ENCODE measurements around the gene MYB.
A peak's percentile ranks its signal among the peaks of the same experiment; 100 is the strongest.
"Not testable (repeated sequence)": the region's sequence is repeated elsewhere in the genome, so short reads cannot be mapped to it uniquely, and the experiment has no call there.

Gene MYB

GRCh38 chr6:135180542-135181332 lies at the start of gene MYB:
Gene MYB, plus strand, starts transcription at chr6:135181308. Its CDS starts 206 bp downstream, at chr6:135181514.
- TF ChIP-seq ZFX (IDR thresholded peaks at IDR 0.05): no peak
- TF ChIP-seq CTCF (conservative IDR thresholded peaks at IDR 0.05): peak; percentile 8; the same call in 1 of the 2 replicates
- H3K27ac ChIP-seq: peak within 1 kb of the TSS; percentile 80

DNA sequence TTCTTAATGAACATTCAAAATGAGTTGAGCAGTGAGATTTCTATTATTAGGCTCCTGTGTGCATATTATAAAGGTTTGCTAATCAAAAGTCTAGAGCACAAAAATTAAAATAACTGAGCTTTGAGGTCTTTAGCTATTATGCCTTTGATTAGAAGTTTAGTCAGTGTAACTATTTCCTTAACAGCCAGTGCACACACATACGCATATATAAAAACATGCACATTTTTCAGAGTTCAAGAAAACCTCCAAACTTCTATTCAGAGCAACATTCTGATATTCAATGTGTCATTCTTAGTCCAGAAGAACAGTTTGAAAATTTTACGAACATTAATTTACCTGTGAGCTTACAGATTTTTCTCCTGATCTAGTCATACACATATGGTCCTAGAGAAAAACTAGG lies 48.3 kb upstream of the MYB start:
- no peak overlapping the region for H3K27ac ChIP-seq
- no peak for TF ChIP-seq ZFX (IDR thresholded peaks at IDR 0.05)
- TF ChIP-seq CTCF (conservative IDR thresholded peaks at IDR 0.05): no peak

- TF ChIP-seq CTCF (conservative IDR thresholded peaks at IDR 0.05): no peak
- no peak for TF ChIP-seq ZFX (IDR thresholded peaks at IDR 0.05)
- H3K27ac ChIP-seq: no peak overlapping the region
Measured at GRCh38 chr6:135135835-135136234, 45.3 kb upstream of the MYB start.

DNA sequence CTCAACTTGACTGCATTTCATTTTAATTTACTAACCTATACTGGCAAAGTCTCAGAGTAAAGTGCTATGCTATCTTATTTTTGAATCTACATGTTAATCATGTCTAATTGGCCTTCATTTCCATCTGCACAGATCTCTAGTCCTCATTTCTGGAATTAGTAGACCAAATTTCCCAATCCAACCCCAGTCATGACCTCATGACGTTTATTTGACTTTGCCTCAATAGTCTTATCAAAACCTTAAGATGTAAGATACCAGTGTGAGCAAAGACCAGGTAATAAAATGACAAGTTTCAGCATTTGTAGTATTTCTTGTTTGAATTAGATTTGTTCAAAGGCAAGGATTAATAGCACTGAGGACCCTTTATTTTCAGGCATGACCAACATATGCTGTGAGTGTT lies 43.3 kb upstream of the MYB start:
- TF ChIP-seq CTCF (conservative IDR thresholded peaks at IDR 0.05) (no peak), ZFX (IDR thresholded peaks at IDR 0.05) (no peak)
- no peak overlapping the region for H3K27ac ChIP-seq

DNA sequence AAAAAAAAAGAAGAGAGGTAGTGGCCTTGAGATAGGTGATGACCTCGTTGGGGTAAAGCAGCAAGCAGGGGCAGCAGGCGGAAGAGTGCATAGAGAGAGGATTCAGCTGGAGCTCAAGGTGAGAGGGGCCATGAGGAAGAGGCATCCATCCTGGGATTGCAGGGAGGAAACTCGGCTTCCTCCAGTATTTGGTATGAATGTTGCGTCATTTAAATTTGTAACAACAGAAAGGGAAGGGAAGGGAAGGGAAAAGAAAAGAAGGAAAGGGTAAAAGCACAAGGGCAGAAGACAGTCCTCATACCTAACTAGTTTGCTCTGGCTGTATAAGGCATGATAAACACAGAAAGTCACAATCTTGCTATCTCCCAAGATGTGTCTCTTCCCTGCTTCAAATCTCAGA lies 39.9 kb upstream of the MYB start:
- no peak overlapping the region for H3K27ac ChIP-seq
- TF ChIP-seq ZFX (IDR thresholded peaks at IDR 0.05): no peak

GRCh38 chr6:135141728-135142127 lies 39.4 kb upstream of the MYB start:
- H3K27ac ChIP-seq: no peak overlapping the region
- TF ChIP-seq CTCF (conservative IDR thresholded peaks at IDR 0.05): no peak
- no peak for TF ChIP-seq ZFX (IDR thresholded peaks at IDR 0.05)

DNA sequence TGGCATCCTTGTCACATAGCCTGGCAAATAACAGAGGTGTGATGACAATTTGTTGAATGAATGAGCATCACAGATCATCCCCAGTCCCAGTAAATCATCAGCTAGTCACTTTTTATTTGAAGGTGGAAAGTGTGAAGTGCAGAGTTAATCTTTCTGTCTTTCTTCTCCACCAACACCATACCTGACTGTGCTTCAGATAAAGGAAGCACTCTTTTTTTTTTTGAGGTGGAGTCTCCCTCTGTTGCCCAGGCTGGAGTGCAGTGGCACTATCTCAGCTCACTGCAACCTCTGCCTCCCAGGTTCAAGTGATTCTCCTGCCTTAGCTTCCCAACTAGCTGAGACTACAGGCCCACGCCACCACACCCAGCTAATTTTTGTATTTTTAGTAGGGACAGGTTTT lies 38.9 kb upstream of the MYB start:
- not testable (repeated sequence) for H3K27ac ChIP-seq

DNA sequence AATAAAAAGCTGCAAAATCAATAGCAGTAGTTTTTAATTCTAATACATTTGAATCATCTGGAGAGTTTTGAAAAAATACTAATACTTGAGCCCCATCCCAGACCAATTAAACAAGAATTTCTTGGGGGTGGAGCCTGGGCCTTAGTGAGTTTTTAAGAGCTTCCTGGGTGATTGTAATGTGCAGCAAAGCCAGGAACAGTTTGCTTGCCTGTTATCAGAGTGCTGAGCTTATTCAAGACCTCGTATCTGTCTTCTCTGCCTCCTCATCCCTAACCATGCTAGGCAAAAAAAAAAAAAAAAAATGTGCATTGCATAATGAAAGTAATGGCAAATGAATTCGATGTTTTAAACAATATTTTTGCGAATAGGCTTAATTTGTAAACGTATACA lies 36.4 kb upstream of the MYB start:
- TF ChIP-seq CTCF (conservative IDR thresholded peaks at IDR 0.05): no peak
- H3K27ac ChIP-seq: no peak overlapping the region
